CD4-positive, alpha-beta T cell treated with Interleukin-4 for 4 hours (primary cell): ENCODE data around the gene ANKRD1.

ENCODE experiments used
- DNase-seq: peaks from one replicate; pipeline ENCODE4 v3.0.0-alpha.2; 2020

ANKRD1 gene

DNA sequence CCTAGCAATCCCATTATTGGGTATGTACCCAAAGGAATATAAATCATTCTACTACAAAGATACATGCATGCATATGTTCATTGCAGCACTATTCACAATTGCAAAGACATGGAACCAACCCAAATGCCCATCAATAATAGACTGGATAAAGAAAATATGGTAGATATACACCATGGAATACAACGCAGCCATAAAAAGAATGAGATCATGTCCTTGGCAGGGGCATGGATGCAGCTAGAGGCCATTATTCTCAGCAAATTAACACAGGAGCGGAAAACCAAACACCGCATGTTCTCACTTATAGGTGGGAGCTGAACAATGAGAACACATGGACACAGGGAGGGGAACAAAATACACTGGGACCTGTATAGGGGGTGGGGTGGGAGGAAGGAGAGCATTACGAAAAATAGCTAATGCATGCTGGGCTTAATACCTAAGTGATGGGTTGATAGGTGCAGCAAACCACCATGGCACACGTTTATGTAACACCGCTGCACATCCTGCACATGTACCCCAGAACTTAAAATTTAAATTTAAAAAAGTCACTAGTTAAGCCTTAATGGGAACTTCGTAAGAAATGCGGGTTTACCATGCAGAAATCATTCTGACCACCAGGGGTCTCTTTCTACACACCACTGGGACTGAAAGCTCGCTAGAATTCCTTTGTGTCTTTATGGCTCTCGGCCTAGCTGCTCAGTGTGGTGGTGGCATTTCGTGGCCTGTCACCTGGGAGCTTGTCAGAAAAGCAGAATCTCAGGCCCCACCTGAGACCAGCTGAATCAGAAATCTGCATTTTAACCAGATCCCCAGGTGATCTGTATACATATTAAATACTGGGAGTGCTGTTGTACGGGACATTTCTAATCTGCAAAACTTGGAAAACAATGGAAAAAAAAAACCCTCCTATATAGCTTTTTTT, 9.5 kb downstream of the ANKRD1 start:
- DNase-seq: peak; percentile 63

DNA sequence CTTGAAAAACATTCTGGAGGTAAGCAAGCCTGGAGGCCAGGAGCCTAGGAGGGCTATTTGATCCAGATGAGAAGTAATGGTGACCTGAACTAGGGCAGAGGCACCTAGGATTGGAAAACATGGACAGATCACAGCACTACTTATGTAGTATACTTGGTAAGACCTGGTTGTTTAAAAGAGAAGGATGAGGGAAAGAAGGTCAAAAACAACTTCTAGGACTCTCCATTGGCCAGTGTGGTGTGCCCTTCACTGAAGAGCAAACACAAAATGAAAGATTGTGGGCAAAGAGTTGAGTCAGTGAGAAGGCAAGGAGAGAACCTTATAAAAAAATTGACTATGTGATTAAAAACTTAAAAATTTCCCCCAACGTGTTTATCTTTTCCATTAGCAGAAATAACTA, 14.3 kb downstream of the ANKRD1 start:
- DNase-seq: no peak

GRCh38 chr10:90905925-90906324, 15.0 kb downstream of the ANKRD1 start:
- no peak for DNase-seq

DNA sequence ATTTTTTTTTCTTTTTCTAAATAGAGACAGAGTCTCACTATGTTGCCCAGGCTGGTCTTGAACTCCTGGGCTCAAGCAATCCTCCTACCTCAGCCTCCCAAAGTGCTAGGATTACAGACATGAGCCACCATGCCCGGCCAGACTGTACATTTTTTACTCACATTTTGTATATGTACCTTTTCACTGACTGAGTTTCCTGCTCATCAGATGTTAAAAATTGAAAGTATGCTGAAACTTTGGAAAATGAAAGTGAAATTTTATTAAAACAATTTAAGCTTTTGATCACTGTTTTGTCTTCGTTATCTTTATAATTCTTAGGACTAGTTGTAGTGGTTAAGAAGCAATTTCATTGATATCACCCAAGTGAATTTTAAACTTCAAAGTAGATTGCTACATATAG, 24.0 kb downstream of the ANKRD1 start:
- peak; percentile 10 for DNase-seq

GRCh38 chr10:90893190-90893589, 27.7 kb downstream of the ANKRD1 start:
- no peak for DNase-seq

- DNase-seq: no peak
These were observed 30.5 kb downstream of the ANKRD1 start for GRCh38 chr10:90890347-90890746.

DNA sequence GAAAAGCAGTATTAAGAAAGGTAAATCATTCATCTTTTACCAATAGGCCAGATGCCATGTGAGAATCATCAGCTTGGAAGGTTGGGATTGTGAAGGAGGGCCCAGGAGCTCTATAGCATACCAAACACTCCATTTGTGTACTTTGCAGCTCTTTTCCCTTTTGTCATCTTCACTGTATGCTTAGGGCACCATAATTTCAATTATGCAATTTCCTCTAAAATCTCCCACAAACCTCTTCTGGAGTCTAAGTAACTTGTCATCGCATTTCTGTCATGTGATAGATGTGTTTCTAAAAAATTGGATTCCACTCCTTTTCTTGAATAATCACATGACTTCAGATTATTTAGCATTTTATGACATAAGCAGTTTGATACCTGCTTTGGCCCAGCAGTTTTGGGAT, 31.3 kb downstream of the ANKRD1 start:
- no peak for DNase-seq

- no peak for DNase-seq
These were observed 32.5 kb downstream of the ANKRD1 start for GRCh38 chr10:90888387-90888786.

GRCh38 chr10:90887555-90887954, 33.3 kb downstream of the ANKRD1 start:
- DNase-seq: no peak

GRCh38 chr10:90885176-90885575, 35.7 kb downstream of the ANKRD1 start:
- DNase-seq: no peak

DNA sequence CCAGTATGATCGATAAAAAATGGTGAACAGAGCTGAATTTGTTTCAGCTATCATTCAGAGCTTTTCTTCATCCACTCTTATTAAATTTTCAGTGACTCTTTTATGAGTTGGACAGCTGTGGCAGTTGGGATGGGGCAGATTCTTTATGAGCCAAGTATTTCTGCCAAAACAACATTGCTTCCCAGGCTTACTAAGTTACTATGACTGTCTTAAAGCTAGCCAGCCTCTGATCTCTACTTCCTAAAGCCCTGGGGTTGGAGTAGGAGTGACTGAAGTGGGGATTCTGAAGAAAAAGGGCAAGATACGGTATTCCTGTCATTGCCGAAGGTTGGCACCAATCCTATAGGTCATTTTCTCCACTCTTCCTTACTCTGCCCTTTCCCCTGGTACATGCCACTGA, 36.5 kb downstream of the ANKRD1 start:
- DNase-seq: no peak

DNA sequence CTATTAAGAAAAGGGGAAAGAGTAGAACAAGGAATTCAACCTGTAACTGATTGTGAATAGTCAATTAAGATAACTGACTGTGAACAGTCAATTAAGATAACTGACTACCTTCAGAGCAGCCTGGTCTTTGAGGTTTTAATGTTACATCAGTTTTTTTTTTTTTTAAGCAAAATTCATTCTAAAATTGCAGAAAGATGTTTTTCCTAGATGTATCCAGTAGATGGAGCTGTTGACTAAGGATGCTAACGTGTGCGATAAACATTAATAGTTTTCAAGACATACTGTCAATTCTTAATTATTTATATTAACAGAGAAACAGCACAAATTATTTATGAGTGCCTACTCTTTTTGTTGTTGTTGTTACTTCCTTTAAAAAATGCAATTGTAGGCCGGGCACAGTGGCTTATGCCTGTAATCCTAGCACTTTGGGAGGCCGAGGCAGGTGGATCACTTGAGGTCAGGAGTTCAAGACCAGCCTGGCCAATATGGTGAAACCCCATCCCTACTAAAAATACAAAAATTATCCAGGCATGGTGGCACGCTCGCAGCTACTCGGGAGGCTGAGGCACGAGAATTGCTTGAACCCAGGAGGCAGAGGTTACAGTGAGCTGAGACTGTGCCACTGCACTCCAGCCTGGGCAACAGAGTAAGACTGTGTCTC, 40.7 kb downstream of the ANKRD1 start:
- DNase-seq: peak; percentile 40

DNA sequence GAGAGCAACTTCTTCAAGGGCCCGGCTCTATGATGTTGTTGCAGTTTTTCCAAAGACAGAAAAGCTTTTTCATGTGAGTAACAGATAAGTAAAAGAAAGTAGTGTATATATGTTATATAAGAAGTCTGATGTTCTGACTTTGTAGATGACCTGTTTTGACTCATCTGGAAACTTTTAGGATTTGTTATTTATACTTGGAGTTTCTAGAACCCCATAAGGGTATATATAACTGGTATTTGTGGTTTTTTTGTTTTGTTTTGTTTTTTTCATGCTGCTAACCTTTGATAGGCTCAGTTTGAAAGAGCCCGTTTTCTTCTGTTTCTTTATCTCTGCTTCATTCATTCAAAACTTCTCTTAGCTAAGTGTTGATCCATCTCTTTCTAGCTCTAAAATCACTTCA, 41.8 kb downstream of the ANKRD1 start:
- no peak for DNase-seq

GRCh38 chr10:90872648-90873020, 48.3 kb downstream of the ANKRD1 start:
- no peak for DNase-seq

- peak; percentile 79 for DNase-seq
These were observed 48.9 kb downstream of the ANKRD1 start, which contains the start of gene RPP30 for GRCh38 chr10:90871766-90872647. Gene RPP30, plus strand, starts transcription at chr10:90871974. Its CDS starts 13 bp downstream, at chr10:90871987.

DNA sequence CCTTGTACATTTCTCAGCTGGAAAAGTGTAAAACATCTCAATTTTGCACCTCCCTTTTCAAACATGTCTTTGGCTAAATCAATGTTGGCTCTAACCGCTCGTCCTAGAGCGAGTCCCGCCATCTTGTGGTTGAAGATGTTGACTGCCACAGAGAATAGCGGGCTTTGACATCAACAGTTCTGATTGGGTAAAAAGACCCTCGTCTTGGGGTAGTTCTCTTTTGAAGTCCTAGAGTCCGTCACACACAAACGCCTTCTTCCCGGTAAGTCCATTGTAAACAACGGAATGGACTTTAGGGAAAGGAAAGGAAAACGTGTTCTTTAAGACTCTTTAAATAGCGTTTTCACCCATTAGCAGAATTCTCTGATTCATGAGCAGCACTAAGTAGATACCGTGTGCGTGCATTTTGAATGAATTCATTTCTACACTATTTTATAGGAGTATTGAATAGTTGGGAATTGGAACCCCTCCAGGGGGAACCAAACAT, 49.6 kb downstream of the ANKRD1 start:
- DNase-seq: peak; percentile 51

DNA sequence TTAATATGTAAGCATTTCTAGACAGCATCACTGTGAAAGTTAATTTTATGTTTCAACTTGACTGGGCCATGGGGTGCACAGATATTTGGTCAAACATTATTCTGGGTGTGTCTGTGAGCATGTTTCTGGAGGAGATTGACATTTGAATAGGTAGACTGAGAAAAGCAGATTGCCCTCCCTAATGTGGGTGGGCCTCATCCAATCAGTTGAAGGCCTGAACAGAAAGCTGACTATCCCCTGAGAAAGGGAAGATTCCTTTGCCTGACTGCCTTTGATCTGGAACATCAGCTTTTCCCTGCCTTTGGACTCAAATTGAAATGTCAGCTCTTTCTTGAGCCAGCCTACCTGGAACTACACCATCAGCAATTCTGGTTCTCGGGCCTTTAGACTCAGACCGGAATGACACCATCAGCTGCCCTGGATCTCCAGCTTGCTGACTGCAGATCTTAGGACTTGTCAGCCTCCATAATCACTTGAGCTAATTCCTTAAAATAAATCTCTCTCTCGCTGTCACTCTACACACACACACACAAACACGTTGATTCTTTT, 54.8 kb downstream of the ANKRD1 start:
- no peak for DNase-seq

DNA sequence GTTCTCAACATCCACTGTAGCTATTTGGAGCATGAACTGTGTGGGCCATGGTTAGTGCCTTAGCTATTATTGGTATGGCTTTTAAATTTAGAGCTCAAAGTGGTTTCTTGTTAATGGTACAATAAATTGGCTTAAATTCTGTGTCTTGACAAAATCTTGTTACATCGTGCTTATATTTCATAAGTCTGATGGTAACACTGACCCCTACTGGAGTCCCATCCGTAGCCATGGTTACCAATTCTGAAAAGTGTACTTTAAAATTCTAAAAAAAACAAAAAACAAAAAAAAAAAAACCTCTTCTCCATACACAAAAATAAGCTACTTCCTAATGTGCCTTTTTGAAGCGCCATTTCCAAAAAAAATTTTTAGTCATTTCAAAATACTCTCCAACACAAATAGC, 55.5 kb downstream of the ANKRD1 start:
- no peak for DNase-seq

- peak; percentile 22 for DNase-seq
These were observed 57.9 kb downstream of the ANKRD1 start for GRCh38 chr10:90862908-90863514.
